ENCODE results near the gene LHX1.

Gene LHX1

DNA sequence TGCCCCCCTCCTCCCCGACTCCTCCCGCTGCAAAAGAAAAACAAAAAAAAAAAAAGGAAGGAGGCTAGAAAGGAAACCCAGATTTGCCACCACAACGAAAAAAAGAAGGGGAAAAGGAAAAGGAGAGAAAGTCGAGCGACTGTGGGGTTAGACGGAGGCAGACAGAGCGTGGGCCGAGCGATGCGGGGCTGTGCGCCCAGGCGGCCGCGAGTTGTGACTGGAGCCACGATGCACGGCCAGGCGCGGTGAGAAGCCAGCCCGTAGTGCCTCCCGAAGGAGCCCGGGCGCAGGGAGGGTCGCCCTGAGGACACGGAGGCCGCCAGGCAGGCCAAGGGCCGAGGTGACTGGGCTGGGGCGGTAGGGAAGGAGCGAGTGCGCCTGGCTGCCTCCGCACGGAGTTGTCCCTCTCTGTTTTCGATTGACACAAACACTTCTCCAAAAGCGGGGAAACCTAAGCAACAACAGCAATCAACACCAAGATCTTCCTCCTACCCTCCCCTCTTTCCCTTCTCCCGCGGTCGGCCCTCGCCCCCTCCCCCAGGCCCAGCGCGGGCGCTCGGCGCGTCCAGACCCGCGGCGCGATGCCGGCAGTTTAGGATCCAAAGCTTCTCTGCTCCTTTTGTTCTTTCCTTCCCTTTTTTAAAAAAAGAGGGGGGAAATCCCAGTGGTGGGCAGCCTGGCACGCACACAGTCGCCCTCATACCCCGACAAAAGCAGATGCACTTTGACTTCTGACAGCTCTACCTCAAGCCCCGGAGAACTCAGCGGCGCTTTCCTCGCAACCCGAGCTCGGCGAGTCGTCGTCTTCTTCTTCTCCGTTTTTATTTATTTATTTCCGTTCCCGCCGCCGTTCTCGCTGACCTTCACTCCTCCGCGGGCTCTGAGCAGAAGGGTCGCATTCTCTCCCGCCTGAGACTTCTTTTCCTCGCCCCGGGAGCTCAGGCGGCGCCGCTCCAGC is at the start of gene LHX1:
LHX1 (plus strand) TSS at position 475 of the 958 bp plus-strand sequence. CDS start 723 bp downstream, outside the sequence.
- peak; percentile 43 for DNase-seq (ENCODE audit: low read depth, low spot score)

DNA sequence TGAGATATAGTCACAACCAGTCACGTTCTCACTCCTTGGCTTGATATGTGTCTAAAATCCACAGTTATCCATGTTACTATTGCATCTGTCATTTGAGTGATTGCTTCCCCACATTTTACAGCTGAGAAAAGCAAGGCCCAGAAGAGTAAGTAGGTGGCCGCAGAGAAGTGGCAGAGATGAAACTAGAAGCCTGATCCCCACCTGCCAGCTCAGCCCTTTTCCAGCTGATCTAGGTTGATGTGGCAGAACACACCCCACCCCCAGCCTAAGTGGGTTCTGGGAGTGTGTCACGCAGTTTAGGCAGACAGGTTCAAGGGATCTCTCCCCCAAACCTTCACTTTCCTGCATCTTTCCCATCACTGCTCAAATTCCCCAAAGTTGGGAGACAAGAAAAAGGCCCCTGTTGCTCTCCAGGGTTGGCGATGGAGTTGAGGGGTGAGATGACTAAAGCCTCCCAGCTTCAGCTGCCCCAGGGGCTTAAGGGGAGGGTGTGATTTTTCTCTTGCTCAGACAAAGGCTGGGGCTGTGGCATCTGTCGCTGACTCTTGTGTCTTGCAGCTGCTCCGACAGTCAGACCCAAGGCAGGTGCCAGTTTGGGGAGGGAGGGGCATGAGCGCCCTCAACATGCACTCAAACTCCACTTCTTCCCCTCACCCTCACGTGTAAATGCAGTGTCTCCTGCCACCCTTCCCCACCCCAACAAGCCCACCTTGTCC is 48.9 kb upstream of the LHX1 start:
- DNase-seq (ENCODE audit: low read depth, low spot score): no peak

DNA sequence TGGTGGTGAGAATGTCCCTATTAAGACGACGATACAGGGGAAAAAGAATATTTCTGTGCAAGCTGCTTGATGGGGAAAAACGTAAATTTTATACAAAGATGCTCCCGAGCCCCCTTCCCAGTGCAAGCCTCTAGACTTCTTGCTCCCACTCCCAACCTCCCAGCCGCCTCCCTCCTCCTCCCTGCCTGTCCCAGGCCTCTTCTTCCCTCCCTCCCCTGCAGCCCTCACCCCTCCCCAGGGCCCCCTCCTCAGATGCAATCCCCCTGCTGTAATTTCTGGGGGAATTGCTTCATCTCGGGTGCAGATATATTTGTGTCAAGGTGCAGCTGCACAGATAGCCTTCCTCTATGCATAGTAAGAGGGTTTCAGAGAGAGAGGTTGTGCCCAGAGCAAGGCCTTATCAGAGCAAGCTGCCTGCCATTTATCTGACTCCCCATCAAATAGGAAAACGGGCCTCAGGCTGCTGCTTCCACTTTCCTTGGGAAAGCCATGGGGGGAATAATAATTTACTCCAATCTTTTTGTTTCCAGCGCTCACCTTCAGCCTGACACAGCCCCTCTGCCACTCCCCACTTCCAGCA is 47.4 kb upstream of the LHX1 start:
- DNase-seq (ENCODE audit: low read depth, low spot score): no peak

DNA sequence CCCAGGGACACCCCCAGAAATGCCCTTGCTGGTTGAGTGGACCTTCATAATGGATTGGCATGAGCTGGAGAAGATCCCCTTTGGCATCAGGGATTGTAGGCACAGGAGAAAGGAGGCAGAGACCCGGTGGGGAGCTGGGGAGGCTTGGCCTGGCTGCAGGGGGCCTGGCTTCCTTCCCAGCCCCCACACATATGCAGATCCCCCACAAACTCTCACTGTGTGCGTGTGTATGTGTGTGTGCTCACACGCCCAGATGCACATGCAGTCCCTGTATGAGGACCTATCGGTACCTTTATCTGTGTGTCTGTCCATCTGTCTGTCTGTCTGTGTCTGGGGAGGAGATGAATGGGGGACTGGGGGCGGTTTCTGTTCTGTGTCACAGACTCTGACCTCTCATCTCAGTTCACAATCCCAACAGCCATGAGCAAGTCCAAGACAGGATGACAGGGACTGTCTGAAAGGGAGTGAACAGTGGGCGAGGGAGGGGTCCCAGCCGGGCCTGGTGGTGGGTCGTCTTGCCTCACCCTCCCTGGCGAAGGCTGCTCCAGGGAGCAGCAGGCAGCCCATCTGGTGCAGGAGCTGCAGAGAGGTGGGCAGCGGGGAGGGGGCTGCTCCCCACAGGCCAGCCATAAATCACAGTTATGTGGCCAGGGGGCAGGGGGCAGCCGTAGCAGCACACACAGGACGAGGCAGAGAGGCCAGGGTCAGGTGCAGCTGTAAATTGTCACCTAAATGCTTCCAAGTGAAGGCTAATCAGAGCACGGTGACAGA is 46.7 kb upstream of the LHX1 start:
- DNase-seq (ENCODE audit: low read depth, low spot score): no peak

GRCh38 chr17:36892112-36892838 is 45.0 kb upstream of the LHX1 start:
- DNase-seq (ENCODE audit: low read depth, low spot score): no peak

DNA sequence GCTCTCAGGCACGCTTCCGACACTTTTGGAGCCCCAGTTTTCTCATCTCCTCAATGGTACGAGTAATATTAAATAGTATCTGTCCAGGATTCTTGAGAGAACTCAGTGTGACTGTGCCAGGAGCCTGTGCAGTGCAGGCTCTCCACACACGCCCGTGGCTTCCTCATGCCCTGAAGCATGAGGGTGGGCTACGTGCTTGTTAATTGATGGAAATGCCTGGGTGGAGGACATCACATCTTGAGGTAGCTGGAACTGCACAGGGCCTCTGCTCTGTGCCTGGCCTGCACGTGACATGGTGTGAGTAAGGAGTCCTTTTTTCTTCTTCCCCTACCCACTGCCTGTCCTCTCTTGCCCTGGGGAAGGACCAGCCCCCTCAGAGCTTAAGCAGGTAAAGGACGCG is 43.1 kb upstream of the LHX1 start:
- no peak for DNase-seq (ENCODE audit: low read depth, low spot score)

- DNase-seq (ENCODE audit: low read depth, low spot score): no peak
These were observed 42.4 kb upstream of the LHX1 start for GRCh38 chr17:36894925-36895324.

DNA sequence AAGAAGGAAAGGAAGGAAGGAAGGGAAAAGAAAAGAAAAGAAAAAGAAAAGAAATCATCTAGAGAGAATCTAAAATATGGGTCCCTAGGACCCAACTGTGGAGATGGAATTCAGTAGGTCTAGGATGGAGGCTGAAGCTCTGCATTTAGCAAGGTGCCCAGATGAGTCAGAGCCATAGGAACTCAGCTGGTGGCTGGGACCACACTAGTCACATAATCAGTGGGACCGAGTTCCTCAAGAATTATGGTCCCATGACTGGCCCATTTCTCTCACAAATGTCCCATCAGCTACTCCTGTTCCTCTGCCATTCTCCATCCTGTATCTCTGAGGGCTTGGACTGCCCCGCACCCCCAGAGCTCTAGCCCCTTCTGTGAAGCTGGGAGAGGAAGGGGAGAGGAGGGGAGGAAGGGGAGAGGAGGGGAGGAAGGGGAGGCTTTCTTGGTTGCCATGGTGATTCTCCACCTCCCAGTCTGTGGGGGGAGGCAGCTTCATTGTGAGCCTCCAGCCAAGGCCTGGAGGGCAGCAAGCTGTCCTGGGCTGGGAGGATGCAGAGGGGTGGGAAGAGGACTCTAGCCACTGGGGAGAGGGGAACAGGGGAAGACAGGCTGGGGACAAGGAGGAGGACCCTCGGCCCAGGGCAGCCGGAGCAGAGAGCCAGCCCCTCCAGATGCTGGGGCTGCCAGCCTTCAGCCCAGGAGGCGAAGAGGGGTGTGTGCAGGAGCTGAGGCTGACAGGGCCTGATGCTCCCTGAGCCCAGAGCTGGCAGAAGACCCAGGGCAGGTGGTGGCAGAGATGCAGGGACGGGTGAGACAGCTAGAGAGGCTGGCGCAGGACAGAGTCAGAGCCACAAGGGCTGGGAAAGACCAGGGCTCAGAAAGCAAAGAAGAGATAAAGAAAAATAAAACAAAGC is 37.8 kb upstream of the LHX1 start:
- DNase-seq (ENCODE audit: low read depth, low spot score): peak; percentile 27

- no peak for DNase-seq (ENCODE audit: low read depth, low spot score)
These were observed 37.1 kb upstream of the LHX1 start for GRCh38 chr17:36900160-36900512.

GRCh38 chr17:36901506-36901905 is 35.8 kb upstream of the LHX1 start:
- DNase-seq (ENCODE audit: low read depth, low spot score): peak; percentile 93

- DNase-seq (ENCODE audit: low read depth, low spot score): no peak
These were observed 29.9 kb upstream of the LHX1 start for GRCh38 chr17:36907407-36907806.

DNA sequence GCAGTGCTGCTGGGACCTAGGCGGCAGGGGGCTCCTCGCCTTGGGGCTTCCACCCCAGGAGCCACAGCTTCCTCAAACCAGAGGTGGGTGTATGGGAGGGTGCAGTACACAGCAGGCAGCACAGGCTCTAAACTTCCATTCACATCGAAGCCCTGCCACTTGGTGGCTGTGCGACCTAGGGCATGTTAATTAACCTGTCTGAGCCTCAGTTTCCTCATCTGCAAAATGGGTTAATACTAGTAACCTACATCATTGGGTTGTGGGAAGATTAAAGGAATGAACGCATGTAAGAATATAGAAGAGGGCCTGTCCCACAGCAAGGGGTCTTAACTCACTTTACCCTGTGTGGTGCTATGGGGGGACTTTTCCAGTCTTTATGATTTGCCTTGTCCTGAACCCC is 26.8 kb upstream of the LHX1 start:
- no peak for DNase-seq (ENCODE audit: low read depth, low spot score)

DNA sequence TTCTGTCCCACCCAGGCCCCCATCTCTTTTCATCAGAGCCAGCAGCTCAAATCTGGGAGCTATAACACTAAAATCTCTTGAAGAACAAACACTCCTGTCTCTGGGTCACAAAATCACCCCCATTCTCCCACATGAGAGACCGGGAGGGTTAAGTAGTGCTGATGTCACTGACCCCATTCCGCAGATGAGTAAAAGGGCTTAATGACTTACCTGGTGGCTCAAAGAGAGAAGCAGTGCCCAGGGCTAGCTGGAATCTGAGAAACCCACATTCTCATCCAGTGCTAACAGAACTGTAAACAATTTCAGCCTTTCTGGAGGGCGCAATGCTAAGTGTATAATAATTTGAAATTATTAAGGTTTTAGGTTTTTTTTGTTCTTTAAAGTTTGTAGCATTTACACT is 26.3 kb upstream of the LHX1 start:
- DNase-seq (ENCODE audit: low read depth, low spot score): no peak

- no peak for DNase-seq (ENCODE audit: low read depth, low spot score)
These were observed 24.1 kb upstream of the LHX1 start for GRCh38 chr17:36913132-36913531.

GRCh38 chr17:36918211-36918691 is 19.0 kb upstream of the LHX1 start:
- DNase-seq (ENCODE audit: low read depth, low spot score): peak; percentile 51

- DNase-seq (ENCODE audit: low read depth, low spot score): no peak
These were observed 17.8 kb upstream of the LHX1 start for GRCh38 chr17:36919407-36919968.

- peak; percentile 77 for DNase-seq (ENCODE audit: low read depth, low spot score)
These were observed 17.0 kb upstream of the LHX1 start for GRCh38 chr17:36920032-36921005.
